HEK293T (cell line): ENCODE data around the gene MRGPRX3.
"Not testable (repeated sequence)": the region's sequence is repeated elsewhere in the genome, so short reads cannot be mapped to it uniquely, and the experiment has no call there.

Experiments
- CTCF ChIA-PET: fragments of 350-600 bp; formaldehyde crosslinking; extraction: SDS; loops from one replicate; lab custom pipeline; 2021; ENCODE audit warnings: antibody characterized with exemption, inconsistent platforms; lab: Yijun Ruan, JAX
- POLR2A ChIA-PET: fragments of 350-600 bp; formaldehyde crosslinking; extraction: SDS; loops from one replicate; lab custom pipeline; 2020; ENCODE audit warnings: antibody characterized with exemption, inconsistent platforms; lab: Yijun Ruan, JAX
- DNase-seq: peaks from one replicate; pipeline ENCODE4 v3.0.0; 2012; ENCODE audit warnings: mixed read lengths; ENCODE audit errors: extremely low spot score
- ARNT ChIP-seq: fragments of 450-650 bp; IDR thresholded peaks from 2 replicates; pipeline ENCODE4 v1.6.1; 2017; ENCODE audit warnings: mild to moderate bottlenecking
- BHLHE40 ChIP-seq: fragments of 450-650 bp; IDR thresholded peaks from 2 replicates; pipeline ENCODE4 v1.6.1; 2016; ENCODE audit warnings: mild to moderate bottlenecking, moderate library complexity, borderline replicate concordance
- CTBP1 ChIP-seq: fragments of 450-650 bp; IDR thresholded peaks from 2 replicates; pipeline ENCODE4 v1.6.1; 2016; ENCODE audit warnings: borderline replicate concordance
- ELF4 ChIP-seq: fragments of 450-650 bp; IDR thresholded peaks from 2 replicates; pipeline ENCODE4 v1.6.1; 2017; ENCODE audit warnings: antibody characterized with exemption
- FOXA1 ChIP-seq: fragments of 450-650 bp; IDR thresholded peaks from 2 replicates; pipeline ENCODE4 v1.6.1; 2016; ENCODE audit warnings: mild to moderate bottlenecking
- FOXK2 ChIP-seq: fragments of 450-650 bp; IDR thresholded peaks from 2 replicates; pipeline ENCODE4 v1.6.1; 2016; ENCODE audit warnings: mild to moderate bottlenecking
- FOXM1 ChIP-seq: fragments of 450-650 bp; IDR thresholded peaks from 2 replicates; pipeline ENCODE4 v1.6.1; 2017; ENCODE audit warnings: mild to moderate bottlenecking, borderline replicate concordance
- HDGF ChIP-seq: fragments of 450-650 bp; IDR thresholded peaks from 2 replicates; pipeline ENCODE4 v1.6.1; 2017; ENCODE audit warnings: antibody characterized with exemption, borderline replicate concordance
- L3MBTL2 ChIP-seq: fragments of 450-650 bp; conservative IDR thresholded peaks from 2 replicates; pipeline ENCODE4 v1.6.1; 2016; ENCODE audit warnings: mild to moderate bottlenecking
- LEF1 ChIP-seq: fragments of 450-650 bp; IDR thresholded peaks from 2 replicates; pipeline ENCODE4 v1.6.1; 2017; ENCODE audit warnings: mild to moderate bottlenecking, borderline replicate concordance
- NFRKB ChIP-seq: fragments of 450-650 bp; IDR thresholded peaks from 2 replicates; pipeline ENCODE4 v1.6.1; 2016; ENCODE audit warnings: mild to moderate bottlenecking, moderate library complexity
- SP1 ChIP-seq: fragments of 450-650 bp; IDR thresholded peaks from 2 replicates; pipeline ENCODE4 v1.6.1; 2017
- SUZ12 ChIP-seq: fragments of 450-650 bp; IDR thresholded peaks from 2 replicates; pipeline ENCODE4 v1.6.1; 2016; ENCODE audit warnings: mild to moderate bottlenecking
- TARDBP ChIP-seq: fragments of 450-650 bp; IDR thresholded peaks from 2 replicates; pipeline ENCODE4 v1.6.1; 2016
- ZNF384 ChIP-seq: fragments of 450-650 bp; IDR thresholded peaks from 2 replicates; pipeline ENCODE4 v1.6.1; 2016
- TF ChIP-seq, protein P1 (sequence below): fragments of 450-650 bp; IDR thresholded peaks from 2 replicates; pipeline ENCODE4 v1.6.1; 2016

The MRGPRX3 gene

DNA sequence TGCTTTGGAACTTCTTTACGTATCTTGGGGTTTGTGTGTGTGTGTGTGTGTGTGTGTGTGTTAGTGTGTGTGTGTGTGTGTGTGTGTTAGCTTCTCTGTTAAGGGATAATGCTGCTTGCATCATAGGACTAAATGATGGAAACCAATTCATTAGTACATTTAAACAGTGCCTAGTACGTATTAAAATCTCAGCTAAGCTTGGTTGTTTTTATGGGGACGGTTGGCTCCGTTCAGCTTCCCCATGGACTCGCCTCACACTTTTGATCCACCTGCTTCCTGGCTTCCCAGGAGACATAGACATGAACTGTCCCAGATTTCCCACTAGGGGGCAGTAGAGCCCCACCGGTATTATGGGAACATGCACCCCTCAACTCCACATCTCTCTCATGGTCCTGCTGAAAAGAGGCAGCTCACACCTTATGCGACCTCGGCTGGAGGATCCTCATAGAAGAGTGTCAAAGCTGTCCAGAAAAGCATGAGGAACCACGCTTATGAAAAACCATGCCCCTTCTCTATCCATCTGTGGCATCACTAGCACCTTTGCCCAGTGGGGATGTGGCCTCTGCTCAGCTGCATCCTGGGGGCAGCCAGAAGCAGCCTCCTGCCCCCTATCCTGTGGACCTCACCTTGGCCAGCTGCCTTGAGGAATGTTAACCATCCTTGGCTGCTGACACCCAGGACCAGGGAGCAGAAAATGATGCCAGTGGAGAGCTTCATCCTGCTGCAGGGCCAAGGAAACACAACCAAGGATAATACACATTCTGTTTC, 16.8 kb upstream of the MRGPRX3 start:
- peak; percentile 78 for DNase-seq
- no peak for TF ChIP-seq CTBP1
- no peak for TF ChIP-seq ELF4
- TF ChIP-seq NFRKB = no peak
- no peak for TF ChIP-seq TARDBP
- CTCF ChIA-PET = interaction anchor here (0.5 to 1.9 kb wide), 29 partner anchors 9 to 1336 kb away, joined by 3 to 27 read pairs (median 4); partner anchors contain the start of genes SAAL1 and SERGEF
- POLR2A ChIA-PET = interaction anchor here (2.4 kb wide), 1 partner anchor 10 kb away, joined by 17 read pairs; the partner anchor contains the start of gene SAAL1

DNA sequence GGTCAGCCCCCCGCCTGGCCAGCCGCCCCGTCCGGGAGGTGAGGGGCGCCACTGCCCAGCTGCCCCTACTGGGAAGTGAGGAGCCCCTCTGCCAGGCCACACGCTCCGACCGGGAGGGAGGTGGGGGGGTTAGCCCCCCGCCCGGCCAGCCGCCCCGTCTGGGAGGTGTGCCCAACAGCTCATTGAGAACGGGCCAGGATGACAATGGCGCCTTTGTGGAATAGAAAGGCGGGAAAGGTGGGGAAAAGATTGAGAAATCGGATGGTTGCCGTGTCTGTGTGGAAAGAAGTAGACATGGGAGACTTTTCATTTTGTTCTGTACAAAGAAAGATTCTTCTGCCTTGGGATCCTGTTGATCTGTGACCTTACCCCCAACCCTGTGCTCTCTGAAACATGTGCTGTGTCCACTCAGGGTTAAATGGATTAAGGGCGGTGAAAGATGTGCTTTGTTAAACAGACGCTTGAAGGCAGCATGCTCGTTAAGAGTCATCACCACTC, 11.0 kb upstream of the MRGPRX3 start:
- DNase-seq, CTCF ChIA-PET, POLR2A ChIA-PET: not testable (repeated sequence)

DNA sequence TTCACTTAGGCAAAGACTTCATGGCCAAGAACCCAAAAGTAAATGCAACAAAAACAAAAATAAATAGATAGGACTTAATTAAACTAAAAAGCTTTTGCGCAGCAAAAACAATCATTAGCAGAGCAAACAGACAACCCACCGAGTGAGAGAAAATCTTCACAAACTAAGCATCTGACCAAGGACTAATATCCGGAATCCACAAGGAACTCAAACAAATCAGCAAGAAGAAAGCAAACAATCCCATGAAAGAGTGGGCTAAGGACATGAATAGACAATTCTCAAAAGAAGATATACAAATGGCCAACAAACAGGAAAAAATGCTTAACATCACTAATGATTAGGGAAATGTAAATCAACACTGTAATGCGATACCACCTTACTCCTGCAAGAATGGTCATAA, 1.3 kb upstream of the MRGPRX3 start:
- CTCF ChIA-PET = not testable (repeated sequence)

DNA sequence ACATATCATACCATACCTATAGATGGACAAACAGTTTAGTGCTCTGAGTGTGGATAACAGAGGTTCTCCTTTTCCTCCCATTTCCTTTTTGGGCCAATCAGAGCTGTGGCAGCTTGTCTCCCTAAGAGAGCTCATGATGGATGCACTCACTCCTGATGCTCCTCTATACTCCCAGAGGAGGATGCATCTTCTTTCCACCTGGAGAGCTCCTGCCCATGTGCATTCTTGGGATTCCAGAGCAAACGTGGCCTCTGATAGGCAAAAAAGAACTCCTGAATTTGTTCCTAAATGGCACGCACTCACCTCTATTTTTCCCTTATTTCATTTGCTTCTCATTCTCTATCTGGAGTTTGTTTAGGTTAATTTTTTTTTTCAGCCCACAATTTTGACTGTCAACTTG, 2.9 kb downstream of the MRGPRX3 start:
- ChIA-PET CTCF (no interaction called here), POLR2A (no interaction called here)
- TF ChIP-seq SUZ12 (no peak), TARDBP (no peak), FOXA1 (no peak), SP1 (no peak), BHLHE40 (no peak), NFRKB (no peak), ZNF384 (no peak)
- TF ChIP-seq, protein P1, sequence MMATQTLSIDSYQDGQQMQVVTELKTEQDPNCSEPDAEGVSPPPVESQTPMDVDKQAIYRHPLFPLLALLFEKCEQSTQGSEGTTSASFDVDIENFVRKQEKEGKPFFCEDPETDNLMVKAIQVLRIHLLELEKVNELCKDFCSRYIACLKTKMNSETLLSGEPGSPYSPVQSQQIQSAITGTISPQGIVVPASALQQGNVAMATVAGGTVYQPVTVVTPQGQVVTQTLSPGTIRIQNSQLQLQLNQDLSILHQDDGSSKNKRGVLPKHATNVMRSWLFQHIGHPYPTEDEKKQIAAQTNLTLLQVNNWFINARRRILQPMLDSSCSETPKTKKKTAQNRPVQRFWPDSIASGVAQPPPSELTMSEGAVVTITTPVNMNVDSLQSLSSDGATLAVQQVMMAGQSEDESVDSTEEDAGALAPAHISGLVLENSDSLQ = no peak
- DNase-seq = no peak

More for the DNA sequence above, 1.3 kb upstream of the MRGPRX3 start:
- POLR2A ChIA-PET, DNase-seq: not testable (repeated sequence)

DNA sequence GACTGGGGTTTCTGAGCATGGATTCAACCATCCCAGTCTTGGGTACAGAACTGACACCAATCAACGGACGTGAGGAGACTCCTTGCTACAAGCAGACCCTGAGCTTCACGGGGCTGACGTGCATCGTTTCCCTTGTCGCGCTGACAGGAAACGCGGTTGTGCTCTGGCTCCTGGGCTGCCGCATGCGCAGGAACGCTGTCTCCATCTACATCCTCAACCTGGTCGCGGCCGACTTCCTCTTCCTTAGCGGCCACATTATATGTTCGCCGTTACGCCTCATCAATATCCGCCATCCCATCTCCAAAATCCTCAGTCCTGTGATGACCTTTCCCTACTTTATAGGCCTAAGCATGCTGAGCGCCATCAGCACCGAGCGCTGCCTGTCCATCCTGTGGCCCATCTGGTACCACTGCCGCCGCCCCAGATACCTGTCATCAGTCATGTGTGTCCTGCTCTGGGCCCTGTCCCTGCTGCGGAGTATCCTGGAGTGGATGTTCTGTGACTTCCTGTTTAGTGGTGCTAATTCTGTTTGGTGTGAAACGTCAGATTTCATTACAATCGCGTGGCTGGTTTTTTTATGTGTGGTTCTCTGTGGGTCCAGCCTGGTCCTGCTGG, 4.9 kb downstream of the MRGPRX3 start:
- no peak for TF ChIP-seq BHLHE40
- TF ChIP-seq ARNT = no peak
- no peak for TF ChIP-seq CTBP1
- no peak for TF ChIP-seq SP1
- TF ChIP-seq FOXA1 = no peak
- no peak for TF ChIP-seq FOXK2
- no peak for TF ChIP-seq SUZ12
- TF ChIP-seq FOXM1 = no peak
- TF ChIP-seq L3MBTL2 = no peak
- TF ChIP-seq ZNF384 = no peak
- TF ChIP-seq ELF4 = no peak
- TF ChIP-seq LEF1 = no peak
- no peak for TF ChIP-seq NFRKB
- no peak for TF ChIP-seq HDGF
- no peak for DNase-seq
- ChIA-PET CTCF (no interaction called here), POLR2A (no interaction called here)

DNA sequence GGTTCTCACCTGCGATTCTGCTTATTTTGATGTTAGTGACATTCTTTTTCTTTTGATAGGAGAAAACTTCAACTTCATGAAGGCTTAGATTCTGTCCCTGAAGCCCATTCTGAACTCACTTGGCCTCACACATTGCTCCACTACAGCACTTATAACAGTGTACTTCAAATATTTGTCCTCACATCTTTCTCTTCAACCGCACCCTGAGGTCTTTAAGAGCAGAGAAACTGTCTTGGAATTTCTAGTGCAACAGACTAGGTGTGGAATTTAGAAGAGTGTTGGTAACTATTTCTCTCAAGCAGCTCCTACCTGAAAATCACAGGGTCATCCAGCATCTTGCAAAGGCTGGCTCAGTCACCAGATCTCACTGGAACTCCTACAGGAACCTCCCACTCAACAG, 7.8 kb downstream of the MRGPRX3 start:
- ChIA-PET CTCF (no interaction called here), POLR2A (no interaction called here)
- no peak for DNase-seq
- TF ChIP-seq NFRKB (no peak), FOXK2 (no peak), FOXA1 (no peak), CTBP1 (no peak), TARDBP (no peak), BHLHE40 (no peak), ARNT (no peak), HDGF (no peak), SUZ12 (no peak), L3MBTL2 (no peak)
- TF ChIP-seq, protein P1 = no peak

DNA sequence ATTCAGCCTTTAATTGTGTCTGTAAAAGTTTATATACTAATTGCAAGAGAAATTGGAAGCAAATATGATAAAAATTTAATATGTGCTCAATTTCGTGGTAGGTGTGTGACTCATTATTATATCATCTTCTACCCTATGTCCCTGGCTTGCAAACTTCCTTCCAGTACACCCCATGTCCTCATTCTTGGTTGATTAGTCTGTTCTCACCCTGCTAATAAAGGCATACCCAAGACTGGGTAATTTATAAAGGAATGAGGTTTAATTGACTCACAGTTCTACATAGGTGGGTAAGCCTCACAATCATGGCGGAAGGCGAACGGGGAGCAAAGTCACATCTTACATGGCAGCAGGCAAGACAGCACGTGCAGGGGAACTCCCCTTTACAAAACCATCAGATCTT, 11.9 kb downstream of the MRGPRX3 start:
- ChIA-PET CTCF (interaction anchor here (0.6 kb wide), 2 partner anchors 29 to 336 kb away, joined by 3 to 5 read pairs; no protein-coding TSS in a partner anchor), POLR2A (no interaction called here)
- DNase-seq = no peak
- TF ChIP-seq NFRKB (no peak), ELF4 (no peak), SP1 (no peak), FOXA1 (no peak), BHLHE40 (no peak), L3MBTL2 (no peak)
- TF ChIP-seq, protein P1 = no peak
